MCF 10A (cell line): ENCODE measurements around the gene GNB1. TPM values are rescaled to one million over a fixed set of nuclear protein-coding genes. Genes with fewer than 3 reads are reported as not detected.

Experiments
- BruUV-seq: library from RNA; stranded (reverse); fragments of 400-500 nt; replicated peaks from 2 replicates; lab custom pipeline; 2021; lab: Mats Ljungman, UMichigan
- CTCF ChIA-PET: fragments of 300-600 bp; sonication (Branson Sonifier 250); formaldehyde crosslinking; extraction: SDS; loops from one replicate; lab custom pipeline; 2021; ENCODE audit warnings: antibody characterized with exemption, inconsistent platforms; lab: Yijun Ruan, JAX
- POLR2A ChIA-PET: fragments of 300-600, 350-650 bp; sonication (Branson Sonifier 250); formaldehyde crosslinking; extraction: SDS; loops from one replicate; lab custom pipeline; 2020; ENCODE audit warnings: antibody characterized with exemption, inconsistent platforms; lab: Yijun Ruan, JAX
- DNase-seq: peaks from one replicate; pipeline ENCODE4 v3.0.0-alpha.2; 2018; ENCODE audit not compliant: unreplicated experiment
- H3K27ac Mint-ChIP-seq: one replicate; pipeline ENCODE4 v1.8.0; 2022; ENCODE audit warnings: mild to moderate bottlenecking, low read depth, mixed read lengths; ENCODE audit not compliant: unreplicated experiment
- H3K27me3 Mint-ChIP-seq: one replicate; pipeline ENCODE4 v1.8.0; 2022; ENCODE audit warnings: mixed read lengths; ENCODE audit not compliant: insufficient read depth, unreplicated experiment
- H3K36me3 Mint-ChIP-seq: one replicate; pipeline ENCODE4 v1.8.0; 2022; ENCODE audit warnings: mild to moderate bottlenecking, moderate library complexity, mixed read lengths; ENCODE audit not compliant: insufficient read depth, unreplicated experiment
- H3K4me1 Mint-ChIP-seq: one replicate; pipeline ENCODE4 v1.8.0; 2022; ENCODE audit warnings: mixed read lengths; ENCODE audit not compliant: insufficient read depth, unreplicated experiment
- H3K4me3 Mint-ChIP-seq: one replicate; pipeline ENCODE4 v1.8.0; 2022; ENCODE audit warnings: mild to moderate bottlenecking, moderate library complexity, mixed read lengths; ENCODE audit not compliant: unreplicated experiment
- H3K9me3 Mint-ChIP-seq: one replicate; pipeline ENCODE4 v1.8.0; 2022; ENCODE audit warnings: mixed read lengths; ENCODE audit not compliant: unreplicated experiment
- CTCF ChIP-seq: fragments of 200-600 bp; IDR thresholded peaks from one replicate; pipeline ENCODE4 v1.8.0; 2022; ENCODE audit warnings: antibody characterized with exemption, mild to moderate bottlenecking; ENCODE audit not compliant: unreplicated experiment
- intact Hi-C: fragments of 100-400 bp; cut with micrococcal nuclease; formaldehyde crosslinking; loops from 2 replicates; pipeline ENCODE4 v1.14.1; 2022
- total RNA-seq: library from RNA; stranded (reverse); gene quantifications from 2 replicates; pipeline ENCODE4 v1.2.3, GENCODE V29; 2022

The GNB1 gene
- total RNA-seq, 1 experiment from 2014 or later = 430 TPM

- intact Hi-C loops = no loop called here
- TF ChIP-seq CTCF = no peak
- no TSS peak for BruUV-seq
- H3K27ac Mint-ChIP-seq = no peak overlapping the region
- DNase-seq = no peak
- CTCF ChIA-PET = interaction anchor here (0.9 to 1.5 kb wide), 3 partner anchors 10 to 129 kb away, joined by 3 to 5 read pairs (median 4); no protein-coding TSS in a partner anchor
- H3K36me3 Mint-ChIP-seq = peaks cover 6% of the 10 kb centered on the region
- POLR2A ChIA-PET = interaction anchor here (0.6 kb wide), 1 partner anchor 8 kb away, joined by 3 read pairs; no protein-coding TSS in a partner anchor
- H3K4me3 Mint-ChIP-seq = no peak overlapping the region
- H3K9me3 Mint-ChIP-seq = no peaks in the 10 kb centered on the region
- no peaks in the 10 kb centered on the region for H3K27me3 Mint-ChIP-seq
- H3K4me1 Mint-ChIP-seq = no peaks in the 10 kb centered on the region
Measured at GRCh38 chr1:1915911-1916840, 25.3 kb upstream of the GNB1 start.

- no peak for TF ChIP-seq CTCF
- Mint-ChIP-seq H3K27me3 (no peaks in the 10 kb centered on the region), H3K9me3 (no peaks in the 10 kb centered on the region), H3K36me3 (peaks cover 6% of the 10 kb centered on the region), H3K4me3 (no peak within 1 kb of the TSS), H3K4me1 (peaks cover 2% of the 10 kb centered on the region), H3K27ac (no peak within 1 kb of the TSS)
- intact Hi-C loops = no loop called here
- no TSS peak for BruUV-seq
- POLR2A ChIA-PET = interaction anchor here (0.6 kb wide), 2 partner anchors 7 to 52 kb away, joined by 3 read pairs; no protein-coding TSS in a partner anchor
- CTCF ChIA-PET = interaction anchor here (0.6 to 1.5 kb wide), 2 partner anchors 20 to 130 kb away, joined by 3 to 5 read pairs; no protein-coding TSS in a partner anchor
- DNase-seq = no peak
Measured at GRCh38 chr1:1914971-1915692, 24.2 kb upstream of the GNB1 start, which contains the start of gene CALML6. CALML6 (plus strand) TSS chr1:1915260; CDS start chr1:1915281, 21 bp downstream.

- intact Hi-C loops = no loop called here
- no TSS peak for BruUV-seq
- no peak for DNase-seq
- CTCF ChIA-PET = interaction anchor here (0.5 kb wide), 1 partner anchor 260 kb away, joined by 3 read pairs; no protein-coding TSS in a partner anchor
- H3K36me3 Mint-ChIP-seq = peaks cover 6% of the 10 kb centered on the region
- no peaks in the 10 kb centered on the region for H3K27me3 Mint-ChIP-seq
- H3K9me3 Mint-ChIP-seq = no peaks in the 10 kb centered on the region
- H3K27ac Mint-ChIP-seq = no peak overlapping the region
- TF ChIP-seq CTCF = no peak
- no peak overlapping the region for H3K4me3 Mint-ChIP-seq
- peaks cover 5% of the 10 kb centered on the region for H3K4me1 Mint-ChIP-seq
- POLR2A ChIA-PET = interaction anchor here (0.6 kb wide), 1 partner anchor 51 kb away, joined by 3 read pairs; no protein-coding TSS in a partner anchor
Measured at GRCh38 chr1:1914101-1914970, 23.4 kb upstream of the GNB1 start.
